Measurements from ENCODE around the gene B4GALT3. TPM values are rescaled to one million over a fixed set of nuclear protein-coding genes. Genes with fewer than 3 reads are reported as not detected.

The B4GALT3 gene
- polyA plus RNA-seq, 1 donor, result 22.2 TPM

DNA sequence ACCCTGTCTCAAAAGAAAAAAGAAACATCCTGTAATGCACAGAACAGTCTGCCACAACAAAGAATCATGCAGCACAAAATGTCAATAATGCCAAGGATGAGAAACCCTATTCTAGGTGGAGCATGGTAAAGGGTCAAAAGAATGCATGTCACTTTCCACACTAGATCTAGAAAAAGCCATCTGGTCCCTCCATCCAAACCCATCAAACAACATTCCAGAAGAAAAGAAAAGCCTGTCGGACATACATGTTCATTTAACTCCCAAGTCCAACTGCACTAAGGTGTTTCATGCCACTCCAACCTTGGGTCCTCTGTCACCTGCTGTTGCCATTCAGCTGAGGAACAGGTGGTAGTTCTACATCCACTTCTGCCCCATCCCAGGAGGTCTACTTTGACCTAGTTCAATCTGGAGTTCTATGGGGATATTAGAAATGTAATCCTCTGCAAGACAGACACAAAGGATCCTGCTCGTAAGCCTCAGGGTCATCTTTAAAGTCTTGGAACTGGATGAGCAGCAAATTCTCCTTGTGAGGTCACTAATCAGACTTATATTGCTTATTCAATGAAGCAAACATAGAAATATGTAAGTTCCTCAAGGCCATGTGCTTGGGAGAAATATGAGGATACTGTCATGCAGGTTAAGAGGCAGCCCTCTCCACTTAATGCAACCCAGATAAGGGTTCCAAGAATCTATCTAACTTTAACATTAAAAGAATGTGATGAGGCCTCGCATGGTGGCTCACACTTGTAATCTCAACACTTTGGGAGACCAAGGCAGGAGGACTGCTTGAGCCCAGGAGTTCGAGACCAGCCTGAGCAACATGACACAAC is 48.5 kb downstream of the B4GALT3 start:
- no peak for DNase-seq (ENCODE audit: low read depth)

DNA sequence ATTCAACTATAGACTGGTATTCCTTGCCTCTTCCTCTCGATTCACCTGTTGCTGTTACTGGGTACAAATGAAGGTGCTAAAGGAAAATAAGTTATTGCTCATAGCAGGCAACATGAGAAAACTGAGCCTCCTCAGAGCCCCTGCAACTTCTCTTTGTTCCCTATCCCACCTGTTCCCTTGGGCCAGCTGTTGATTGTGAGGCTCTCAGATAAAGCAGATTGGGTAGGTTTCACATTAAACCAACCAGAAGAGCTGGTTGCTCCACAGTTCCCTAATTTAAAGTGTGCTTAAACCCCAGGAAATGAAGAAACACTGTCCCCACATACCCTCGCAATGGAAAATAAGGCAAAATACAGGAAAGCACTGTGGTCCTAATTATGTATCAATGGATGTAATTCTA is 49.7 kb downstream of the B4GALT3 start:
- no peak for DNase-seq (ENCODE audit: low read depth)

DNA sequence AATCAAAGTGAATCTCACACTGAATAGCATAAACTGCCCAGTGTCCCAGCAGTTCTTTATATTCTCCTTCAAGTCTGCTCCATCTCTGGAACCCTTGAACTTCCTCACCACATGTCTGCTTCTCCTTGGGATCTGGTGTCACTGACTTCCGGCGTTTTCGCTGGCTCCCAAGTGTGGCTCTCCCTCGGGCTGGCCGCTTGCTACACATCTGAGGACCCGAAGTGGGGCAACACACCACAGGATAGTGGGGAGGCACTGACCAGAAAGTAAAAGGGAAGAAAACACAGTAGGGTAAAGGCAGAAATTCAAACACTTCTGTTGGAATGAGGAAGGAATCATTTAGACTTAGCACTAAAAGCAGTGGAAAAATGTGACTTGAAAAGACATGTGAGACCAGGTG is 54.3 kb downstream of the B4GALT3 start:
- DNase-seq (ENCODE audit: low read depth), result no peak

DNA sequence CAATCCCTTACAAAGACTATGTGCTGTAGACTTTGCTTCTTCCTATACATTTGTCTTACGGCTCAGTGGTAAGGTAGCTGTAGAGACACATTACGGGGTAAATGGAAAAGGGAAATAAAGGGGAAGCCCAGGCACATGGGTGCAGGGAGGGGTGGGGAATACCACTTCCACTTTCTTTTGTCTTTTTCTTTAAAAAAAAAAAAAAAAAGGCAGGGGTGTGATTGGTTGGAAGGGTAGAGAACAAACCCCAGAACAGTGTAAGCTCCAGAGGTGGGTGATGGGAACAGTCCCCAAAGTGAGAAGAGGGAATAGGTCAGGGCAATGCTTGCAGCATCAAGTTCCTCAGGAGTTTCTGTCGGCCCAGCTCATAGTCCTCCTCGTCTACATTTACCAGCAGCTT is 55.5 kb downstream of the B4GALT3 start:
- DNase-seq (ENCODE audit: low read depth), result no peak

Other genes with a start within 250 kb of the B4GALT3 start
- gene ITLN2, start 222.7 kb downstream of the B4GALT3 start, polyA plus RNA-seq (ENCODE audit: insufficient read length), result not detected
- gene F11R, start 156.4 kb downstream of the B4GALT3 start, polyA plus RNA-seq (ENCODE audit: insufficient read length), result 11.4 TPM
- 23.6 TPM for gene TSTD1, start 138.5 kb downstream of the B4GALT3 start, polyA plus RNA-seq (ENCODE audit: insufficient read length)
- 33.5 TPM for gene USF1, start 131.5 kb downstream of the B4GALT3 start, polyA plus RNA-seq (ENCODE audit: insufficient read length)
- 2.4 TPM for gene ARHGAP30, start 107.6 kb downstream of the B4GALT3 start, polyA plus RNA-seq (ENCODE audit: insufficient read length)
- 0.09 TPM for gene NECTIN4, start 87.9 kb downstream of the B4GALT3 start, polyA plus RNA-seq (ENCODE audit: insufficient read length)
- 0.57 TPM for gene KLHDC9, start 79.1 kb downstream of the B4GALT3 start, polyA plus RNA-seq (ENCODE audit: insufficient read length)
- 68.4 TPM for gene PFDN2, start 59.5 kb downstream of the B4GALT3 start, polyA plus RNA-seq (ENCODE audit: insufficient read length)
- 32.7 TPM for gene NIT1, start 59.4 kb downstream of the B4GALT3 start, polyA plus RNA-seq (ENCODE audit: insufficient read length)
- gene DEDD, start 44.8 kb downstream of the B4GALT3 start, polyA plus RNA-seq (ENCODE audit: insufficient read length), result 47.1 TPM
- 98.9 TPM for gene UFC1, start 23.5 kb downstream of the B4GALT3 start, polyA plus RNA-seq (ENCODE audit: insufficient read length)
- 26.6 TPM for gene USP21, start 18.0 kb downstream of the B4GALT3 start, polyA plus RNA-seq (ENCODE audit: insufficient read length)
- 18.2 TPM for gene PPOX, start 11.1 kb downstream of the B4GALT3 start, polyA plus RNA-seq (ENCODE audit: insufficient read length)
- gene ADAMTS4, start 21.5 kb upstream of the B4GALT3 start, polyA plus RNA-seq (ENCODE audit: insufficient read length), result 11.8 TPM
- 142 TPM for gene NDUFS2, start 24.9 kb upstream of the B4GALT3 start, polyA plus RNA-seq (ENCODE audit: insufficient read length)
- 13.2 TPM for gene FCER1G, start 37.8 kb upstream of the B4GALT3 start, polyA plus RNA-seq (ENCODE audit: insufficient read length)
- not detected for gene APOA2, start 46.1 kb upstream of the B4GALT3 start, polyA plus RNA-seq (ENCODE audit: insufficient read length)
- 9.8 TPM for gene TOMM40L, start 48.6 kb upstream of the B4GALT3 start, polyA plus RNA-seq (ENCODE audit: insufficient read length)
- 0.83 TPM for gene NR1I3, start 60.7 kb upstream of the B4GALT3 start, polyA plus RNA-seq (ENCODE audit: insufficient read length)
- gene PCP4L1, start 81.2 kb upstream of the B4GALT3 start, polyA plus RNA-seq (ENCODE audit: insufficient read length), result 0.38 TPM
- gene MPZ, start 132.5 kb upstream of the B4GALT3 start, polyA plus RNA-seq (ENCODE audit: insufficient read length), result 12.5 TPM
- gene SDHC, start 136.9 kb upstream of the B4GALT3 start, polyA plus RNA-seq (ENCODE audit: insufficient read length), result 117 TPM
- gene CFAP126, start 190.4 kb upstream of the B4GALT3 start, polyA plus RNA-seq (ENCODE audit: insufficient read length), result 1.8 TPM

Measured in forelimb muscle (tissue), 1 donor.